SK-N-SH treated with all-trans-retinoic acid at 6 μM for 48 hours (cell line): ENCODE data around the gene PLP2.
"Not testable (repeated sequence)": the region's sequence is repeated elsewhere in the genome, so short reads cannot be mapped to it uniquely, and the experiment has no call there.

Source experiments
- ATAC-seq: fragments of 200-7000 bp; cut with Tn5 transposase; 3 replicates; pipeline ENCODE4 v1.9.1; 2020; ENCODE audit warnings: mild to moderate bottlenecking, moderate library complexity
- BACH2 ChIP-seq: fragments of 250-450 bp; sonication (Bioruptor Pico); IDR thresholded peaks from 2 replicates; pipeline ENCODE4 v1.9.0; 2021; ENCODE audit warnings: mild to moderate bottlenecking, borderline replicate concordance
- CREB5 ChIP-seq: fragments of 250-450 bp; sonication (Bioruptor Pico); IDR thresholded peaks from 2 replicates; pipeline ENCODE4 v1.5.1; 2020; ENCODE audit warnings: low read depth, mild to moderate bottlenecking, moderate library complexity
- CSDC2 ChIP-seq: fragments of 250-450 bp; sonication (Bioruptor Pico); IDR thresholded peaks from 2 replicates; pipeline ENCODE4 v1.5.0; 2020; ENCODE audit warnings: mild to moderate bottlenecking, moderate library complexity
- ESRRG ChIP-seq: fragments of 250-450 bp; sonication (Bioruptor Pico); IDR thresholded peaks from 2 replicates; pipeline ENCODE4 v1.6.1; 2021; ENCODE audit warnings: mild to moderate bottlenecking
- GLIS3 ChIP-seq: fragments of 250-450 bp; sonication (Bioruptor Pico); IDR thresholded peaks from 2 replicates; pipeline ENCODE4 v1.5.0; 2020; ENCODE audit warnings: mild to moderate bottlenecking, moderate library complexity
- ISL1 ChIP-seq: fragments of 250-450 bp; sonication (Bioruptor Pico); IDR thresholded peaks from 2 replicates; pipeline ENCODE4 v2.1.2; 2022; ENCODE audit warnings: mild to moderate bottlenecking, moderate library complexity
- OSR1 ChIP-seq: fragments of 250-450 bp; sonication (Bioruptor Pico); IDR thresholded peaks from 2 replicates; pipeline ENCODE4 v1.8.0; 2022; ENCODE audit warnings: moderate library complexity, mild to moderate bottlenecking, inconsistent platforms
- POU6F1 ChIP-seq: fragments of 250-450 bp; sonication (Bioruptor Pico); IDR thresholded peaks from 2 replicates; pipeline ENCODE4 v1.8.0; 2021; ENCODE audit warnings: low read depth, mild to moderate bottlenecking, moderate library complexity, borderline replicate concordance
- PPARA ChIP-seq: fragments of 250-450 bp; sonication (Bioruptor Pico); IDR thresholded peaks from 2 replicates; pipeline ENCODE4 v1.5.0; 2020; ENCODE audit warnings: mild to moderate bottlenecking, borderline replicate concordance
- RARB ChIP-seq: fragments of 250-450 bp; sonication (Bioruptor Pico); IDR thresholded peaks from 2 replicates; pipeline ENCODE4 v1.8.0; 2021; ENCODE audit warnings: mild to moderate bottlenecking, moderate library complexity
- SNAI2 ChIP-seq: fragments of 250-450 bp; sonication (Bioruptor Pico); IDR thresholded peaks from 2 replicates; pipeline ENCODE4 v1.5.0; 2020; ENCODE audit warnings: mild to moderate bottlenecking, moderate library complexity
- TCF4 ChIP-seq: fragments of 250-450 bp; sonication (Bioruptor Pico); IDR thresholded peaks from 2 replicates; pipeline ENCODE4 v1.8.0; 2021; ENCODE audit warnings: mild to moderate bottlenecking, moderate library complexity, borderline replicate concordance
- TOX ChIP-seq: fragments of 250-450 bp; sonication (Bioruptor Pico); IDR thresholded peaks from 2 replicates; pipeline ENCODE4 v1.8.0; 2021; ENCODE audit warnings: mild to moderate bottlenecking, moderate library complexity, borderline replicate concordance
- ZC3H10 ChIP-seq: fragments of 250-450 bp; sonication (Bioruptor Pico); IDR thresholded peaks from 2 replicates; pipeline ENCODE4 v1.5.1; 2021; ENCODE audit warnings: mild to moderate bottlenecking, moderate library complexity
- ZFP3 ChIP-seq: fragments of 250-450 bp; sonication (Bioruptor Pico); IDR thresholded peaks from 2 replicates; pipeline ENCODE4 v1.5.0; 2020; ENCODE audit warnings: mild to moderate bottlenecking, moderate library complexity
- ZFP30 ChIP-seq: fragments of 450-650 bp; formaldehyde crosslinking; IDR thresholded peaks from 2 replicates; pipeline ENCODE4 v1.5.0; 2022; ENCODE audit warnings: mild to moderate bottlenecking, moderate library complexity
- ZNF70 ChIP-seq: fragments of 450-650 bp; formaldehyde crosslinking; IDR thresholded peaks from 2 replicates; pipeline ENCODE4 v1.5.0; 2020; ENCODE audit warnings: mild to moderate bottlenecking, moderate library complexity
- ZNF8 ChIP-seq: fragments of 450-650 bp; formaldehyde crosslinking; IDR thresholded peaks from 2 replicates; pipeline ENCODE4 v1.5.0; 2020; ENCODE audit warnings: mild to moderate bottlenecking, moderate library complexity
- TF ChIP-seq, protein P1 (sequence below): fragments of 250-450 bp; sonication (Bioruptor Pico); IDR thresholded peaks from 2 replicates; pipeline ENCODE4 v1.5.1; 2021; ENCODE audit warnings: mild to moderate bottlenecking, moderate library complexity
- TF ChIP-seq, protein P2 (sequence below): fragments of 250-450 bp; sonication (Bioruptor Pico); IDR thresholded peaks from 2 replicates; pipeline ENCODE4 v1.5.0; 2020; ENCODE audit warnings: mild to moderate bottlenecking, moderate library complexity

PLP2 gene

GRCh38 chrX:49129427-49129826, 42.3 kb upstream of the PLP2 start:
- no peak for ATAC-seq
- TF ChIP-seq CREB5 (CRISPR knock-in tag), result no peak
- no peak for TF ChIP-seq BACH2 (CRISPR knock-in tag)
- no peak for TF ChIP-seq OSR1 (CRISPR knock-in tag)
- no peak for TF ChIP-seq SNAI2
- TF ChIP-seq CSDC2 (CRISPR knock-in tag), result no peak
- TF ChIP-seq ISL1, result no peak
- TF ChIP-seq ZFP3 (CRISPR knock-in tag), result no peak
- TF ChIP-seq, all 23 proteins: peak for 0

GRCh38 chrX:49132275-49132674, 39.4 kb upstream of the PLP2 start:
- not testable (repeated sequence) for ATAC-seq

GRCh38 chrX:49133759-49134158, 37.9 kb upstream of the PLP2 start:
- ATAC-seq, result no peak
- TF ChIP-seq POU6F1 (CRISPR knock-in tag) (no peak), TOX (CRISPR knock-in tag) (no peak), OSR1 (CRISPR knock-in tag) (no peak), SNAI2 (no peak), TCF4 (no peak), ZNF70 (CRISPR knock-in tag) (no peak), ZFP30 (no peak), RARB (CRISPR knock-in tag) (no peak), BACH2 (CRISPR knock-in tag) (no peak), ESRRG (CRISPR knock-in tag) (no peak), ZNF8 (no peak), PPARA (no peak)
- TF ChIP-seq, protein P1, sequence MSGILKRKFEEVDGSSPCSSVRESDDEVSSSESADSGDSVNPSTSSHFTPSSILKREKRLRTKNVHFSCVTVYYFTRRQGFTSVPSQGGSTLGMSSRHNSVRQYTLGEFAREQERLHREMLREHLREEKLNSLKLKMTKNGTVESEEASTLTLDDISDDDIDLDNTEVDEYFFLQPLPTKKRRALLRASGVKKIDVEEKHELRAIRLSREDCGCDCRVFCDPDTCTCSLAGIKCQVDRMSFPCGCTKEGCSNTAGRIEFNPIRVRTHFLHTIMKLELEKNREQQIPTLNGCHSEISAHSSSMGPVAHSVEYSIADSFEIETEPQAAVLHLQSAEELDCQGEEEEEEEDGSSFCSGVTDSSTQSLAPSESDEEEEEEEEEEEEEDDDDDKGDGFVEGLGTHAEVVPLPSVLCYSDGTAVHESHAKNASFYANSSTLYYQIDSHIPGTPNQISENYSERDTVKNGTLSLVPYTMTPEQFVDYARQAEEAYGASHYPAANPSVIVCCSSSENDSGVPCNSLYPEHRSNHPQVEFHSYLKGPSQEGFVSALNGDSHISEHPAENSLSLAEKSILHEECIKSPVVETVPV (CRISPR knock-in tag), result no peak
- TF ChIP-seq, protein P2, sequence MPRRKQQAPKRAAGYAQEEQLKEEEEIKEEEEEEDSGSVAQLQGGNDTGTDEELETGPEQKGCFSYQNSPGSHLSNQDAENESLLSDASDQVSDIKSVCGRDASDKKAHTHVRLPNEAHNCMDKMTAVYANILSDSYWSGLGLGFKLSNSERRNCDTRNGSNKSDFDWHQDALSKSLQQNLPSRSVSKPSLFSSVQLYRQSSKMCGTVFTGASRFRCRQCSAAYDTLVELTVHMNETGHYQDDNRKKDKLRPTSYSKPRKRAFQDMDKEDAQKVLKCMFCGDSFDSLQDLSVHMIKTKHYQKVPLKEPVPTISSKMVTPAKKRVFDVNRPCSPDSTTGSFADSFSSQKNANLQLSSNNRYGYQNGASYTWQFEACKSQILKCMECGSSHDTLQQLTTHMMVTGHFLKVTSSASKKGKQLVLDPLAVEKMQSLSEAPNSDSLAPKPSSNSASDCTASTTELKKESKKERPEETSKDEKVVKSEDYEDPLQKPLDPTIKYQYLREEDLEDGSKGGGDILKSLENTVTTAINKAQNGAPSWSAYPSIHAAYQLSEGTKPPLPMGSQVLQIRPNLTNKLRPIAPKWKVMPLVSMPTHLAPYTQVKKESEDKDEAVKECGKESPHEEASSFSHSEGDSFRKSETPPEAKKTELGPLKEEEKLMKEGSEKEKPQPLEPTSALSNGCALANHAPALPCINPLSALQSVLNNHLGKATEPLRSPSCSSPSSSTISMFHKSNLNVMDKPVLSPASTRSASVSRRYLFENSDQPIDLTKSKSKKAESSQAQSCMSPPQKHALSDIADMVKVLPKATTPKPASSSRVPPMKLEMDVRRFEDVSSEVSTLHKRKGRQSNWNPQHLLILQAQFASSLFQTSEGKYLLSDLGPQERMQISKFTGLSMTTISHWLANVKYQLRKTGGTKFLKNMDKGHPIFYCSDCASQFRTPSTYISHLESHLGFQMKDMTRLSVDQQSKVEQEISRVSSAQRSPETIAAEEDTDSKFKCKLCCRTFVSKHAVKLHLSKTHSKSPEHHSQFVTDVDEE (CRISPR knock-in tag), result no peak
- TF ChIP-seq, all 23 proteins: peak for 0

GRCh38 chrX:49137492-49137891, 34.2 kb upstream of the PLP2 start:
- no peak for ATAC-seq

DNA sequence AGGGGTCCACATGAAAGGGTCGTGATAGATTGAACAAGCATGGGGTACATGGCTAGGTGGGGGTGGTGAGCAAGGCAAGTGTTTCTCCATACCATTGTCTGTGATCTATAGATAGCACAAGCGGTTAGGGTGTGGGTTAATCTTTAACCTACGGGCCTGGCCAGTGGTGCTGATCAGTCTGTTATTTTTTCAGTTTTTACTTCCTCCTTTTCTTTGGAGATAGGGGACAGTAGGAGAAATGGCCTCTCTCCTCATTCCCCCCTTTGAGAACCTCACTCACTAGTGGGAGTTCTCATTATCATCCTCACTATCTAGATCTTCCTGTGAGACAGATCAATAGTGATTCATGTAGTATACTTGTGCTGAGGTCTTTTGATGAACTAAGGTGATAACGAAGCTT, 32.0 kb upstream of the PLP2 start:
- ATAC-seq, result no peak
- TF ChIP-seq ZFP3 (CRISPR knock-in tag) (no peak), RARB (CRISPR knock-in tag) (no peak), GLIS3 (CRISPR knock-in tag) (no peak), ZNF70 (CRISPR knock-in tag) (no peak), CREB5 (CRISPR knock-in tag) (no peak), SNAI2 (no peak), ESRRG (CRISPR knock-in tag) (no peak), TOX (CRISPR knock-in tag) (no peak), TCF4 (no peak), POU6F1 (CRISPR knock-in tag) (no peak), ISL1 (no peak), ZC3H10 (no peak)
- TF ChIP-seq, protein P1 (CRISPR knock-in tag), result no peak

More at GRCh38 chrX:49137492-49137891, 34.2 kb upstream of the PLP2 start:
- TF ChIP-seq TOX (CRISPR knock-in tag) (no peak), RARB (CRISPR knock-in tag) (no peak), PPARA (no peak), ZFP30 (no peak), GLIS3 (CRISPR knock-in tag) (no peak)
